ENCODE data around the gene SGPL1. TPM values are rescaled to one million over a fixed set of nuclear protein-coding genes. Genes with fewer than 3 reads are reported as not detected.

Gene SGPL1
- total RNA-seq, 4 donors from 2014 or later: 24.9 to 65.4 (median 61.3) TPM

GRCh38 chr10:70782746-70783680, 32.7 kb upstream of the SGPL1 start:
- WGBS, 2 donors (ENCODE audit: low coverage in 1 of 2): 52 to 79% methylated on average over 4 to 11 of the region's 11 CpGs
- Histone ChIP-seq H3K27ac (no peak overlapping the region), H3K9me3 (no peaks in the 10 kb centered on the region), H3K27me3 (no peaks in the 10 kb centered on the region), H3K4me1 (peaks cover 0 to 6% (median 1%) of the 10 kb centered on the region in 4 donors), H3K36me3 (no peaks in the 10 kb centered on the region), H3K4me3 (no peak overlapping the region)
- intact Hi-C loops (cut with DNase I; ENCODE audit: low total_unique reads) (no loop called here), in situ Hi-C loops (cut with MboI; ENCODE audit: low pct_ligation_motif_present in 1 of 4, low pct_unique_long_range_greater_than_20kb in 1 of 4, low sequenced_read_pairs in 3 of 4) (no loop called here)
- TF ChIP-seq POLR2AphosphoS5 (IDR thresholded peaks at IDR 0.05): no peak
- no peak for TF ChIP-seq EP300 (IDR thresholded peaks at IDR 0.05; ENCODE audit: low read depth)
- TF ChIP-seq CTCF (IDR thresholded peaks at IDR 0.05): no peak
- no peak for TF ChIP-seq POLR2A (IDR thresholded peaks at IDR 0.05)
- DNase-seq: no peak

GRCh38 chr10:70784016-70784415, 31.7 kb upstream of the SGPL1 start:
- TF ChIP-seq EP300 (IDR thresholded peaks at IDR 0.05; ENCODE audit: low read depth): no peak
- TF ChIP-seq POLR2AphosphoS5 (IDR thresholded peaks at IDR 0.05): no peak
- no peak for TF ChIP-seq CTCF (IDR thresholded peaks at IDR 0.05)
- no peak for TF ChIP-seq POLR2A (IDR thresholded peaks at IDR 0.05)
- H3K36me3 ChIP-seq: no peaks in the 10 kb centered on the region
- H3K27ac ChIP-seq: no peak overlapping the region
- no peaks in the 10 kb centered on the region for H3K27me3 ChIP-seq
- H3K4me3 ChIP-seq: no peak overlapping the region
- intact Hi-C loops (cut with DNase I; ENCODE audit: low total_unique reads): no loop called here
- 43 to 45% methylated on average over 5 of the region's 5 CpGs for WGBS, 2 donors (ENCODE audit: low coverage in 1 of 2)
- no peaks in the 10 kb centered on the region for H3K9me3 ChIP-seq
- DNase-seq: no peak
- in situ Hi-C loops (cut with MboI; ENCODE audit: low pct_ligation_motif_present in 1 of 4, low pct_unique_long_range_greater_than_20kb in 1 of 4, low sequenced_read_pairs in 3 of 4): no loop called here
- H3K4me1 ChIP-seq: peaks cover 0 to 6% (median 1%) of the 10 kb centered on the region in 4 donors

- H3K4me1 ChIP-seq: peaks cover 0 to 6% (median 1%) of the 10 kb centered on the region in 4 donors
- in situ Hi-C loops (cut with MboI; ENCODE audit: low pct_ligation_motif_present in 1 of 4, low pct_unique_long_range_greater_than_20kb in 1 of 4, low sequenced_read_pairs in 3 of 4) (no loop called here), intact Hi-C loops (cut with DNase I; ENCODE audit: low total_unique reads) (no loop called here)
- H3K27me3 ChIP-seq: no peaks in the 10 kb centered on the region
- TF ChIP-seq CTCF (IDR thresholded peaks at IDR 0.05) (no peak), POLR2AphosphoS5 (IDR thresholded peaks at IDR 0.05) (no peak), POLR2A (IDR thresholded peaks at IDR 0.05) (no peak), EP300 (IDR thresholded peaks at IDR 0.05; ENCODE audit: low read depth) (no peak)
- H3K36me3 ChIP-seq: no peaks in the 10 kb centered on the region
- H3K4me3 ChIP-seq: no peak overlapping the region
- no peak overlapping the region for H3K27ac ChIP-seq
- DNase-seq: no peak
- WGBS, 2 donors (ENCODE audit: low coverage in 1 of 2): 40 to 76% methylated on average over 1 to 2 of the region's 2 CpGs
- H3K9me3 ChIP-seq: no peaks in the 10 kb centered on the region
These were observed 31.3 kb upstream of the SGPL1 start for GRCh38 chr10:70784471-70784870.

- H3K36me3 ChIP-seq: no peaks in the 10 kb centered on the region
- no peak within 1 kb of the TSS for H3K27ac ChIP-seq
- no peaks in the 10 kb centered on the region for H3K27me3 ChIP-seq
- TF ChIP-seq EP300 (IDR thresholded peaks at IDR 0.05; ENCODE audit: low read depth) (no peak), POLR2A (IDR thresholded peaks at IDR 0.05) (no peak)
- in situ Hi-C loops (cut with MboI; ENCODE audit: low pct_ligation_motif_present in 1 of 4, low pct_unique_long_range_greater_than_20kb in 1 of 4, low sequenced_read_pairs in 3 of 4) (no loop called here), intact Hi-C loops (cut with DNase I; ENCODE audit: low total_unique reads) (no loop called here)
- peaks cover 0 to under 1% (median 0%) of the 10 kb centered on the region in 4 donors for H3K4me1 ChIP-seq
- no peak for DNase-seq
- no peaks in the 10 kb centered on the region for H3K9me3 ChIP-seq
- WGBS, 2 donors (ENCODE audit: low coverage in 1 of 2): 75 to 84% methylated on average over 4 of the region's 4 CpGs
- no peak within 1 kb of the TSS for H3K4me3 ChIP-seq
These were observed 30.6 kb upstream of the SGPL1 start, which contains the start of gene TBATA for GRCh38 chr10:70785190-70785589. Gene TBATA, minus strand, starts transcription at chr10:70785377. Its CDS starts 1,998 bp downstream, at chr10:70783379.
